ENCODE data around the gene ZNF324.

ZNF324 gene

DNA sequence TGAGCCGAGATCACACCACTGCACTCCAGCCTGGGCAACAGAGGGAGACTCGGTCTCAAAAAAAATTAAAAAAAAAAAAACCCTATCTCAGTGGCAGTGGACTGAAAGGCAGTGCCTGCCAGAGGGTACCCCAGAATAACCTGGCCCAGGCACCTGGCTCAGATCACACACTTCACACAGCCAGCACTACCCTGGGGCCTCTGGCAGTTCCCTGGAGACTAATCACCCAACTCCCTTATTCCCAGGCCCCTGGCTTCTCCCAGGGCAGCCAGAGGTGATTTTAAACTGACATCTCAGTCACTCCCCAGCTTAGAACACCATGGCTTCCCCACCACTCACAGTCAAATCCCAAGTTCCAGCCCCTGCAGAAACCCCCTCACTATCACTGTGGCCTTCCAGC lies 48.4 kb downstream of the ZNF324 start:
- Histone ChIP-seq H3K9me3 (ENCODE audit: control insufficient read depth, insufficient read depth, low read length) (no peaks in the 10 kb centered on the region), H3K4me1 (ENCODE audit: control insufficient read depth, insufficient read depth, low read length) (peaks cover 9% of the 10 kb centered on the region), H3K27ac (ENCODE audit: low read length) (no peak overlapping the region), H3K27me3 (ENCODE audit: control insufficient read depth, insufficient read depth, low read length) (no peaks in the 10 kb centered on the region), H3K4me3 (ENCODE audit: low read length) (no peak overlapping the region), H3K36me3 (ENCODE audit: control insufficient read depth, insufficient read depth, low read length) (peaks cover 5% of the 10 kb centered on the region; the same call in 1 of the 2 replicates)
- WGBS (ENCODE audit: insufficient coverage, insufficient read length), result no CpG with 5 or more reads among the region's 2 CpGs
- no peak for DNase-seq (ENCODE audit: low read depth, low spot score)

DNA sequence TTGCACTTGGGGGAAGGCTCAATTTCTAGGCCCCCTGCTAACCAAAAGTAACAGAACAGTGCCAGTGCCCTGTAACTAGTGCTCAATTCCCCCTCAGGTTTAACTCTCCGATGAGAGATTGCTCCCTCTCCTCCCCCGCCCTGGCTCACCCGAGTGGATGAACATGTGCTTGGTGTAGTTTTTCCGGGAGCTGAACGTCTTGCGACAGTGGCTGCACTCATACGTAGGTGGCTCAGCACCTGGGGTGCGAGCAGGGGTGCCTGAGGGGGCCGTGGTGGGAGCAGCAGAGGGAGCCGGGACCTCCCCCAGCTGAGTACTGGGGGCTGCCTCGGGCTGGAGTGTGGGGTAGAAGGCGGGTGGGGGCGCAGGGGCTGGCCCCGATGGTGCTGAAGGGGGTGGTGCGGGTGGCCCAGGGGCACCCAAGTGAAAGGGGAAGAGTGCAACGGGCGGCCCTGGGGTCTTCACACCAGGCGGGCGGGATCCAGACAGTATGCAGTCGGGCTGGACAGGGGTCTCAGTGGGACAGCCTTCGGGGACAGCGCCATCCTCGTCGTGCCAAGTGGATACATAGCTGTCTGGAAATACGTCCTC lies 49.5 kb downstream of the ZNF324 start:
- WGBS (ENCODE audit: insufficient coverage, insufficient read length), result no CpG with 5 or more reads among the region's 25 CpGs
- Histone ChIP-seq H3K36me3 (ENCODE audit: control insufficient read depth, insufficient read depth, low read length) (peaks cover 5% of the 10 kb centered on the region; the same call in 1 of the 2 replicates), H3K4me1 (ENCODE audit: control insufficient read depth, insufficient read depth, low read length) (peaks cover 9% of the 10 kb centered on the region), H3K4me3 (ENCODE audit: low read length) (no peak overlapping the region), H3K9me3 (ENCODE audit: control insufficient read depth, insufficient read depth, low read length) (no peaks in the 10 kb centered on the region), H3K27ac (ENCODE audit: low read length) (no peak overlapping the region), H3K27me3 (ENCODE audit: control insufficient read depth, insufficient read depth, low read length) (no peaks in the 10 kb centered on the region)
- no peak for DNase-seq (ENCODE audit: low read depth, low spot score)

DNA sequence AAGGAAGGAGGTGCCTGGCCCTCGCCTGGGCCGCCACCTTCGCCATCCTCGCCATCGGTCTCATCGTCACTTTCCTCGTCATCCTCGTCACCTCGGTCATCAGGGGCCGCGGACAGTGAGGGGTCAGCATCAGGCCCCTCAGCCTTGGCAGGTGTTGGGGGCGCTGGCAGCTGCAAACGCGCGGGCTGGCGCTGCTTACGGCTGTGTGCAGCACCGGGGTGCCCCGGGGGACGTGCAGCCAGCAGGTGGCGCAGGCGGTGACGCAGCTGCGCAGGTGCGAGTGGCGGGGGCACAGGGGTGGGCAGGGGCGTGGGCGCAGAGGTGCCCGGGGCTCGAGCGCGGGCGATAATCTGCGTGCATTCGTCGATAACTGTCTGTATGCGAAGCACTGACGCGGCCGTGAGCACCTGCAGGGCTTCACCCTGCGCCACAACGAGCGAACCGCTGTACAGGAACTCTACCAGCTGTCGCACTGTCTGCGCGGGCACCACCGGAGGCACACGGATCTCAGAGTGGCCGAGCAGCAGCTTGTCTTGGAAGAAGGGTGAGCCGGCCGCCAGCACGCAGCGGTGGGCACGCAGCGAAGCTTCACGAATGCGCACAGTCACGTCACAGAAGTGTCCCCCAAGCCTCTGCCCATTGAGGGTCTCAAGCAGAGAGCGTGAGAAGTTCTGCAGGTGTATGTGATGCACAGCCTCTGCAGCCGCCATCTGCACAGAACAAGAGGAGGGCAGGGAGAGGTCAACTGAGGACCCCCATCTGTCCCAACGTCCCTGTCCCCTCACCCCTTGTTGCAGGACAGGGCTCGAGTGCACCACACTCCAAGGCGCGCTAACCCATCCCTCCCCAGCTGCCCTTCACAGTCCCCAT lies 50.3 kb downstream of the ZNF324 start:
- Histone ChIP-seq H3K4me1 (ENCODE audit: control insufficient read depth, insufficient read depth, low read length) (peaks cover 9% of the 10 kb centered on the region), H3K27ac (ENCODE audit: low read length) (no peak overlapping the region), H3K4me3 (ENCODE audit: low read length) (no peak overlapping the region), H3K27me3 (ENCODE audit: control insufficient read depth, insufficient read depth, low read length) (no peaks in the 10 kb centered on the region), H3K9me3 (ENCODE audit: control insufficient read depth, insufficient read depth, low read length) (no peaks in the 10 kb centered on the region), H3K36me3 (ENCODE audit: control insufficient read depth, insufficient read depth, low read length) (peaks cover 5% of the 10 kb centered on the region; the same call in 1 of the 2 replicates)
- no peak for DNase-seq (ENCODE audit: low read depth, low spot score)
- WGBS (ENCODE audit: insufficient coverage, insufficient read length), result no CpG with 5 or more reads among the region's 65 CpGs

DNA sequence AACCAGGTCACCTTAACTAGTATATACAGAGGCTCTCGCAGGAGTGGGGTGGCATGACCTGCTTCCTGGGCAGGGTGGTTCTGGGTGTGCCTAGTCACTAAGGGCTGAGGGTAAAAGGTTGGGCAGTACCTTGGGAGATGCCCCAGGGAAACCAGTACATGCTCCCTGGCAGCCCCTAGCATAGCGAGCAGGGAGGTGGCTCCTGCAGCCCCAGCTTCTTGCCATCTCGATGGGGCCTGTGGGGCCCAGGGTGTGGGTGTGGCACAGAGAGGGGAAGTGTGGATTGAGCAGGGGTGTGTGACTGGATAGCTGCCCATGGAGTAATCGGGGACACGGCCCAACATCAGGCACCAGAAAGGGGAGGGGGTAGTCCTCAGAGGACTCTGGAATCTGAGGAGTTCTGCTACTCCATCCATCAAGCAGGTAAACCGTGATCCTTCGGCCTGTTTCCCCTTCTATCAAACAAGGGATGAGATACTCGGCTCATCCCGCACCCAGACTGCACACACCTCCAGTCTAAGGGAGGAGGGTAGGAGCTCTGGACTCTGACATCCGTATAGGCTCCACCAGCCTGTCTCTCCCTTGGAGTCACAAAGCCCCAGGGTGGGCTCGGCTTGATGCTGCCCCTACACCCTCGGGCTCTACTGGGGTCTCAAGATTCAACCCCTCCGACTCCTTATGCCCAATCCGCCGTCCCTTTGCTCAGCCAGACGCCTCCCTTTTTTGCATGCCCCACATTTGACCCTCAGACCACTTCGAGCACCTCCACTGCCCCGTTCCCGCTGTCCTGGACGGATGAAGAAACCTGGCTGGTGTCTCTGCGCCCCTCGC lies 51.6 kb downstream of the ZNF324 start:
- peaks cover 9% of the 10 kb centered on the region for H3K4me1 ChIP-seq (ENCODE audit: control insufficient read depth, insufficient read depth, low read length)
- H3K4me3 ChIP-seq (ENCODE audit: low read length), result peak overlapping the region; percentile 47; the same call in 1 of the 2 replicates
- H3K36me3 ChIP-seq (ENCODE audit: control insufficient read depth, insufficient read depth, low read length), result peaks cover 5% of the 10 kb centered on the region; the same call in 1 of the 2 replicates
- no peaks in the 10 kb centered on the region for H3K27me3 ChIP-seq (ENCODE audit: control insufficient read depth, insufficient read depth, low read length)
- WGBS (ENCODE audit: insufficient coverage, insufficient read length), result no CpG with 5 or more reads among the region's 22 CpGs
- no peak for DNase-seq (ENCODE audit: low read depth, low spot score)
- H3K27ac ChIP-seq (ENCODE audit: low read length), result no peak overlapping the region
- no peaks in the 10 kb centered on the region for H3K9me3 ChIP-seq (ENCODE audit: control insufficient read depth, insufficient read depth, low read length)

DNA sequence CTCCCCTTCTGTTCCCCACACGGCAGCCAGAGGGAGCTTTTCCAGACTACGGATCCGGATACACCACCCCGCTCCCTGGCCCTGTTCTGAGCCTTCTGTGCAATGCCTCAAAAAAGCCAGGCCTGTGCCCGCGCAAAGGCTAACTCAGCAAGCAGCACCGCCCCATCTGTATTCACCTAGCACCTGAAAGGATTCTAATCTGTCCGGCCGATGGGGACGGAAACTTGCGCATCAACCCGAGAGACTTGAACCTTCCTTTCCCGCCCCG lies 52.1 kb downstream of the ZNF324 start:
- H3K4me3 ChIP-seq (ENCODE audit: low read length), result peak overlapping the region; percentile 47; the same call in 1 of the 2 replicates
- no CpG with 5 or more reads among the region's 14 CpGs for WGBS (ENCODE audit: insufficient coverage, insufficient read length)
- H3K36me3 ChIP-seq (ENCODE audit: control insufficient read depth, insufficient read depth, low read length), result peaks cover 5% of the 10 kb centered on the region; the same call in 1 of the 2 replicates
- H3K4me1 ChIP-seq (ENCODE audit: control insufficient read depth, insufficient read depth, low read length), result peaks cover 9% of the 10 kb centered on the region
- H3K27me3 ChIP-seq (ENCODE audit: control insufficient read depth, insufficient read depth, low read length), result no peaks in the 10 kb centered on the region
- no peak overlapping the region for H3K27ac ChIP-seq (ENCODE audit: low read length)
- DNase-seq (ENCODE audit: low read depth, low spot score), result no peak
- H3K9me3 ChIP-seq (ENCODE audit: control insufficient read depth, insufficient read depth, low read length), result no peaks in the 10 kb centered on the region

DNA sequence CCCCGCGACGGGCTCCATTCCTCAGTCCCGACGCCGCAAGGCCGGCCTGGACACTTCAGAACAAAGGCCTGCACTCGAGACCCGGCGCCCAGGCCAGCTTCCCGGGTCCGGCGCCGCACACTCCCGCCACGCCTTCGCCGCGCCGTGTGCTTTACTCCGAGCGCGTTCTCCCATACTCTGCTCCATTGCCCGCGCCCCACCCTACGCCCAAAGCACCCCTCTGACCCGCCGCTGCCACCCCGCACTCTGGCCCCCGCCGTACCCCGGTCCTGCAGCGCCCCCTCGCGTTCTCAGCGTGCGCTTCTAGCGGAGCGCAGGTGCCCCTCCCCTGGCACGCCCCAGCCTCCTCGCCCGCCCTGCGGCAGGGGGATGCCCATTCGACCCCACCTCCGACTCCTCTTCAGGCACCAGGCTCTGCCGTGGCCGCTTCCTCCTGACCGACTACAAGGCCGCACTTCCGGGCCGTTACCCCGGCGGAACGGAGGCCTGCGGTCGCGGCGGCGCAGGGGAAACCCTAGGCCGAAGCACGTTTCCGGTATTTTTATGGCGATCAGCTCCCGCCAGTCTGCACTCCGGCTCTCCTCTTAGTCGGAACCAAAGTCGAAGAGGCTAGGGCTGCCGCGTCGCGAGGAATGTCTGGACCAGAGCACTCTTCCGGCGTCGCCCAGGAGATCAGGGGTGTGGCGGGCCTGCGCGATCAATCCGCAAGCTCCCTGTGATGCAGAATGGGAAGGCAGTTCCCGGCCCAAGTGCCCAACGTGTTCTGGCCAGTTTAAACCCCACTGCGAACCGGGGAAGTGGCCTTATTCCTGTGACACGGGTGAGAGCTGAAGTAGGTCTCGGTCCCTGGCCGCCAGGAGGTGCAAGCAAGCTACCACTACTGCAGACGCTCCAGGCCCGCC lies 52.7 kb downstream of the ZNF324 start, which contains the start of gene ZBTB45:
ZBTB45 (minus strand) TSS at position 456 of the 902 bp plus-strand sequence. CDS start 2,137 bp downstream, outside the sequence.
- peak within 1 kb of the TSS; percentile 47; the same call in 1 of the 2 replicates for H3K4me3 ChIP-seq (ENCODE audit: low read length)
- peak; percentile 81 for DNase-seq (ENCODE audit: low read depth, low spot score)
- no CpG with 5 or more reads among the region's 87 CpGs for WGBS (ENCODE audit: insufficient coverage, insufficient read length)
- H3K9me3 ChIP-seq (ENCODE audit: control insufficient read depth, insufficient read depth, low read length), result no peaks in the 10 kb centered on the region
- H3K27me3 ChIP-seq (ENCODE audit: control insufficient read depth, insufficient read depth, low read length), result no peaks in the 10 kb centered on the region
- H3K27ac ChIP-seq (ENCODE audit: low read length), result no peak within 1 kb of the TSS
- H3K36me3 ChIP-seq (ENCODE audit: control insufficient read depth, insufficient read depth, low read length), result peaks cover 5% of the 10 kb centered on the region; the same call in 1 of the 2 replicates
- H3K4me1 ChIP-seq (ENCODE audit: control insufficient read depth, insufficient read depth, low read length), result peaks cover 7% of the 10 kb centered on the region

DNA sequence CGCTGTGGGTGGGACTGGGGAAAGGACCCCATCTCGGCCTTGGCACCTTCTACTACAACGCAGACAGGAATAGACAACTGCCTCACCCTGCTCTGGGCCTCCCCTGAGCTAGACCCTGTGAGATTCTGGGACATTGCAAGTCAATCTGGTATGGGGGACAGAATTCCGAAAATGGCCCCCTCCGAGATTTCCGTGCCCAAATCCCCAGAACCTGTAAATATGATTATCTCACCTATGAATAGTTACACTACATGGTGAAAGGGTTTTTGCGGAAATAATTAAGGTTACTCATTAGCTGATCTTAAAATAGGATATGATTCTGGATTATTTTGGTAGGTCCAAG lies 53.3 kb downstream of the ZNF324 start:
- Histone ChIP-seq H3K27me3 (ENCODE audit: control insufficient read depth, insufficient read depth, low read length) (no peaks in the 10 kb centered on the region), H3K4me1 (ENCODE audit: control insufficient read depth, insufficient read depth, low read length) (peaks cover 6% of the 10 kb centered on the region; the same call in 1 of the 2 replicates), H3K27ac (ENCODE audit: low read length) (no peak overlapping the region), H3K9me3 (ENCODE audit: control insufficient read depth, insufficient read depth, low read length) (no peaks in the 10 kb centered on the region), H3K36me3 (ENCODE audit: control insufficient read depth, insufficient read depth, low read length) (peaks cover 5% of the 10 kb centered on the region; the same call in 1 of the 2 replicates), H3K4me3 (ENCODE audit: low read length) (peak overlapping the region; percentile 47; the same call in 1 of the 2 replicates)
- no CpG with 5 or more reads among the region's 7 CpGs for WGBS (ENCODE audit: insufficient coverage, insufficient read length)
- no peak for DNase-seq (ENCODE audit: low read depth, low spot score)

DNA sequence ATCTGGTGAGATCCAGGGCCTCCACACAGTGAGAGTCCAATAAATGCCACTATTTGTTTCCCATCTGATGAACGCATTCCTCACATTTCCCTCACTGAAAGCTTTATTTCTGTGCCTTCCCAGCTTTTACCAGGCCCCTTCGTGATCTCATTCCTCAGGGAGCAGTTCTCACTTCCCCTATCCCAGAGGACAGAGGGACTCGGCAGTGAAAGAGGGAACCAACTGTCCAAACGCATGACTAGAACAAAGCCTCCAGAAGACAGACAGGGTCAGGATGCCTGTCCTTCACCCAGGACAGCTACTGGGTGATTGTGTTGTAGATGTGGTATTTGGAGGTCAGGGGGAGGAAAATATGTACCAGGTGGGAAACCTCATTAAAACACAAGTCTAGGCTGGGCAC lies 54.8 kb downstream of the ZNF324 start:
- peaks cover 4% of the 10 kb centered on the region; the same call in 1 of the 2 replicates for H3K4me1 ChIP-seq (ENCODE audit: control insufficient read depth, insufficient read depth, low read length)
- WGBS (ENCODE audit: insufficient coverage, insufficient read length), result no CpG with 5 or more reads among the region's 4 CpGs
- H3K27ac ChIP-seq (ENCODE audit: low read length), result no peak overlapping the region
- H3K36me3 ChIP-seq (ENCODE audit: control insufficient read depth, insufficient read depth, low read length), result peaks cover 5% of the 10 kb centered on the region; the same call in 1 of the 2 replicates
- H3K27me3 ChIP-seq (ENCODE audit: control insufficient read depth, insufficient read depth, low read length), result no peaks in the 10 kb centered on the region
- H3K4me3 ChIP-seq (ENCODE audit: low read length), result no peak overlapping the region
- H3K9me3 ChIP-seq (ENCODE audit: control insufficient read depth, insufficient read depth, low read length), result no peaks in the 10 kb centered on the region
- DNase-seq (ENCODE audit: low read depth, low spot score), result no peak

DNA sequence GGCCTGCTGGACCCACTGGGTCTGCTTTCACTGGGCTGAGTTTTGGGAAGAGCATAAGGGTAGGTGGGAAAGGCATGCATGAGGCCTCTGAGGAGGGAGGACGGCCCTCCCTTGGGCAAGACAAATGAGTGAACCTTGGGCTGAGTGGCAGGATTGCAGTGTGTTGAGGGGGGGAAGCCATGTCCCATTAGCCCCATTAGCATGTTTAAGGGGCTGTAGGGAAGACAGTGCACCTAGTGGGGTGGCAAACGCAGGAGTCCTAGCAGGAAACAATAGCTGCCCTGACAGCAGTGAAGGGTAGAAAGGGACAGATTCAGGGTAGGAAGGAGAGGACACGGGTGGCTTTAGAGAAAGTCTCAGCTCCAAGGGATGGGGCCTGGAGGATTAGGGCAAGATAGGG lies 55.8 kb downstream of the ZNF324 start:
- no peaks in the 10 kb centered on the region for H3K9me3 ChIP-seq (ENCODE audit: control insufficient read depth, insufficient read depth, low read length)
- WGBS (ENCODE audit: insufficient coverage, insufficient read length), result no CpG with 5 or more reads among the region's 3 CpGs
- H3K4me1 ChIP-seq (ENCODE audit: control insufficient read depth, insufficient read depth, low read length), result peaks cover 4% of the 10 kb centered on the region; the same call in 1 of the 2 replicates
- DNase-seq (ENCODE audit: low read depth, low spot score), result no peak
- no peaks in the 10 kb centered on the region for H3K27me3 ChIP-seq (ENCODE audit: control insufficient read depth, insufficient read depth, low read length)
- no peak overlapping the region for H3K27ac ChIP-seq (ENCODE audit: low read length)
- no peaks in the 10 kb centered on the region for H3K36me3 ChIP-seq (ENCODE audit: control insufficient read depth, insufficient read depth, low read length)
- no peak overlapping the region for H3K4me3 ChIP-seq (ENCODE audit: low read length)
